CD4-positive, CD25-positive, alpha-beta regulatory T cell (primary cell): Measurements from ENCODE around the gene DAGLA. TPM values are rescaled to one million over a fixed set of nuclear protein-coding genes. Genes with fewer than 3 reads are reported as not detected.

ENCODE experiments used
- ATAC-seq, 2 donors: fragments of 150-1000 bp; cut with Tn5 transposase; one replicate each; pipeline ENCODE4 v1.10.0; 2021; ENCODE audit warnings: low read depth in 2 of 2, moderate number of reproducible peaks in 2 of 2, moderate library complexity in 1 of 2
- DNase-seq, 3 donors: peaks; one replicate each; pipeline versions ENCODE4 v3.0.0 to v3.0.0-alpha.2; 2012 to 2022; ENCODE audit warnings: mixed read lengths in 1 of 3
- H3K27ac ChIP-seq: one replicate; pipeline ENCODE4 v1.7.0; 2013; ENCODE audit warnings: mild to moderate bottlenecking, low read length; ENCODE audit not compliant: insufficient read depth, poor library complexity, severe bottlenecking
- H3K27me3 ChIP-seq: one replicate; pipeline ENCODE4 v1.7.0; 2013; ENCODE audit warnings: low read length; ENCODE audit not compliant: control insufficient read depth, insufficient read depth
- H3K36me3 ChIP-seq: one replicate; pipeline ENCODE4 v1.7.0; 2013; ENCODE audit warnings: mild to moderate bottlenecking, low read length, moderate library complexity; ENCODE audit not compliant: control insufficient read depth, insufficient read depth
- H3K4me1 ChIP-seq: 2 replicates; pipeline ENCODE4 v1.7.0; 2013; ENCODE audit warnings: mild to moderate bottlenecking, low read length; ENCODE audit not compliant: insufficient read depth, control insufficient read depth, poor library complexity, severe bottlenecking
- H3K4me3 ChIP-seq: one replicate; pipeline ENCODE4 v1.7.0; 2013; ENCODE audit warnings: low read depth, mild to moderate bottlenecking, low read length, moderate library complexity
- H3K9me3 ChIP-seq, 2 experiments: 1 replicate in 1 of 2; 2 replicates in 1 of 2; pipeline ENCODE4 v1.7.0; 2013; ENCODE audit warnings: low read length in 2 of 2, mild to moderate bottlenecking in 1 of 2, moderate library complexity in 1 of 2; ENCODE audit not compliant: control insufficient read depth in 2 of 2
- H3K27ac Mint-ChIP-seq, 3 donors: one replicate each; pipeline ENCODE4 v1.8.0; 2020 to 2022; ENCODE audit warnings: mild to moderate bottlenecking in 3 of 3, mixed read lengths in 3 of 3, moderate library complexity in 2 of 3
- H3K27me3 Mint-ChIP-seq: one replicate; pipeline ENCODE4 v1.8.0; 2022; ENCODE audit warnings: mild to moderate bottlenecking, mixed read lengths
- H3K36me3 Mint-ChIP-seq: one replicate; pipeline ENCODE4 v1.8.0; 2020; ENCODE audit warnings: mixed read lengths
- H3K4me1 Mint-ChIP-seq, 4 donors: one replicate each; pipeline ENCODE4 v1.8.0; 2020 to 2022; ENCODE audit warnings: mixed read lengths in 4 of 4, mild to moderate bottlenecking in 1 of 4
- H3K4me3 Mint-ChIP-seq, 4 donors: one replicate each; pipeline ENCODE4 v1.8.0; 2020 to 2022; ENCODE audit warnings: mild to moderate bottlenecking in 4 of 4, mixed read lengths in 4 of 4, moderate library complexity in 3 of 4
- H3K9me3 Mint-ChIP-seq, 7 donors: one replicate each; pipeline ENCODE4 v1.8.0; 2020 to 2022; ENCODE audit warnings: mixed read lengths in 7 of 7, mild to moderate bottlenecking in 3 of 7, moderate library complexity in 2 of 7
- polyA plus RNA-seq, 4 donors: library from polyadenylated mRNA; unstranded; fragments of 300-500 nt; fragmentation: Illumina TruSeq; gene quantifications; one replicate each; pipeline ENCODE4 v1.2.3, GENCODE V29; 2021
- total RNA-seq: library from RNA; stranded (reverse); gene quantifications from one replicate; pipeline ENCODE4 v1.2.3, GENCODE V29; 2022

Gene DAGLA
- total and polyA plus RNA-seq, 5 donors from 2014 or later: 0.08 to 0.94 (median 0.10) TPM; not detected in 2

DNA sequence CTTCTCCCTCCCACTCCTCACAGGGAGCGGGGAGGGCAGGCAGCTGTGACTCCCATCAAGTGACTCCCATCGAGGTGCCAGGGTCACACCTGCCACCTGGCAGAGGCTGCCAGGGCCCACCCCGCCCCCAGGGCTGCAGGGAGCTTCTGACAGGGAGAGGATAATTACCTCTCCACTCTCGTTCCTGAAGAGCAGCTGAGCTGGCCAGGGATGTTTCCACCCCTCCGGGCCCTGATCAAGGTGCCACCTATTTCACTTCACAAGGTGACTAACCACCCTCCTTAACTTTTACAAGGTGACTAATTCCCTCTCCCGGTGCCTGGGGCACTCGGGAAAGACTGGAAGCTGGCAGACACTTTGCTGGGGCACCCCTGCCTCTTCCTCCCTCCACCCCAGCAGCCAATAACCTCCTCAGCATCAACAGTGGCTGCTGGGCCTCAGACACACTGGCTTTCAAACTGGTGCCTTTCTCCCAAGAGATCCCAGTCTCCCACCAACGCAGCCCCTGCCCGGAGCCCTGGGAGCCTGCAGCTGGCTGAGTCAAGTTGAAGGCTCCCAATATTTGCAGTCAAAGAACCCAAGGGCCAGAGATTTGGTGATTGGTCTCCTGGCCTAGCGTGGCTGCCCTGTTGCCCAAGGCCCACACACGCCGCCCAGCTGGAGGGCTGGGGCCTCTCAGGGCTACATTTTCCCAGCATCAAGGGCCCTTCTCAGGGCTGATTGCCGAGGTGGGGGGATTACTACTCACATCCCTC is 50.2 kb downstream of the DAGLA start:
- Mint-ChIP-seq H3K27me3 (no peaks in the 10 kb centered on the region), H3K4me3 (no peak overlapping the region), H3K4me1 (peaks cover 0 to 5% (median 2%) of the 10 kb centered on the region in 4 donors), H3K36me3 (no peaks in the 10 kb centered on the region), H3K27ac (peak overlapping the region in 1 of 3 donors; percentile 80), H3K9me3 (no peaks in the 10 kb centered on the region)
- no peaks in the 10 kb centered on the region for H3K4me1 ChIP-seq
- H3K27ac ChIP-seq: no peak overlapping the region
- no peaks in the 10 kb centered on the region for H3K27me3 ChIP-seq
- no peak for ATAC-seq
- H3K9me3 ChIP-seq: no peaks in the 10 kb centered on the region
- no peak overlapping the region for H3K4me3 ChIP-seq
- H3K36me3 ChIP-seq: no peaks in the 10 kb centered on the region
- no peak for DNase-seq

- no peaks in the 10 kb centered on the region for H3K9me3 ChIP-seq
- Mint-ChIP-seq H3K4me1 (peaks cover 0 to 5% (median 2%) of the 10 kb centered on the region in 4 donors), H3K9me3 (no peaks in the 10 kb centered on the region), H3K4me3 (no peak overlapping the region), H3K27me3 (no peaks in the 10 kb centered on the region), H3K36me3 (no peaks in the 10 kb centered on the region), H3K27ac (no peak overlapping the region)
- no peak overlapping the region for H3K27ac ChIP-seq
- DNase-seq (no peak), ATAC-seq (no peak)
- no peaks in the 10 kb centered on the region for H3K27me3 ChIP-seq
- H3K4me3 ChIP-seq: no peak overlapping the region
- no peaks in the 10 kb centered on the region for H3K36me3 ChIP-seq
- H3K4me1 ChIP-seq: no peaks in the 10 kb centered on the region
Measured at GRCh38 chr11:61731211-61731951, 51.2 kb downstream of the DAGLA start.

DNA sequence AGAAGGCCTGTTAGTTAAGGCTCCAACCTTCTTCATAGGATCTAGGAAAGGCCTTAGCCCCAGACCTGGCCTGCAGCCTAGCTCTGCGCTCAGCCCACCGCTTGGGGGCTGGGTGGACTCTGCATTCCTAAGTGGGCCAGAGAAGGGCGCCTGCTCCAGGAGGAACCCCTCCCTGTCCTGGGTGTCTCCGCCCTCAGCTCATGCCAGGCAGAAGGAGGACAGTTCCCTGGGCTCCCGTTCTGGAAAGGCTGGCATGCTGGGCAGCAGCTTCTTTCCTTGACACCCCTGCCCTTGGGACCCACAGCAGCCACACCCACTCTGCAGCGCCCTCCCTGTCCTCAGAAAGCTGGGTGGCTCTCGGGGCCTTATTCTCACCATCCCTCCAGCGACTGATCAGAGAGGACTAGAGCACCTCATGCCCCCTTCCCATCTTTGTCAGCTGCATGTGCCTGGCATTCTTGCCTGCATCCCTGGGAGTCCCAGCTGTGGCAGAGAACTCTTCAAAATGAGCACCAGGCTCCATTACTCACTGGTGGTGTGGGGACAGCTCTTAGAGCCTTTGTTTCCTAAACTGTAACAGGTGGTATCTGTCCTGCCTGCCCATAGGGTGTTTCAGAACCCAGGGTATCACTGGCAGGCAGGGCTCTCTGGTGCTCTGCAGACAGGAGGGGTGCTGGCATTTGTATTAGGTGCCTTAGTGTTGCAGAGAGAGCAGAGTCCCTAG is 51.9 kb downstream of the DAGLA start:
- Histone ChIP-seq H3K9me3 (no peaks in the 10 kb centered on the region), H3K4me1 (no peaks in the 10 kb centered on the region), H3K4me3 (no peak overlapping the region), H3K27me3 (no peaks in the 10 kb centered on the region), H3K27ac (no peak overlapping the region), H3K36me3 (no peaks in the 10 kb centered on the region)
- ATAC-seq (no peak), DNase-seq (no peak)
- peaks cover 0 to 5% (median 2%) of the 10 kb centered on the region in 4 donors for H3K4me1 Mint-ChIP-seq
- H3K4me3 Mint-ChIP-seq: no peak overlapping the region
- H3K27ac Mint-ChIP-seq: no peak overlapping the region
- peaks cover 0 to 2% (median 0%) of the 10 kb centered on the region in 7 donors for H3K9me3 Mint-ChIP-seq
- H3K36me3 Mint-ChIP-seq: no peaks in the 10 kb centered on the region
- no peaks in the 10 kb centered on the region for H3K27me3 Mint-ChIP-seq

GRCh38 chr11:61732705-61733104 is 52.5 kb downstream of the DAGLA start:
- no peak overlapping the region for H3K4me3 ChIP-seq
- peaks cover 0 to 5% (median 2%) of the 10 kb centered on the region in 4 donors for H3K4me1 Mint-ChIP-seq
- H3K27me3 ChIP-seq: no peaks in the 10 kb centered on the region
- H3K27ac ChIP-seq: no peak overlapping the region
- DNase-seq (no peak), ATAC-seq (no peak)
- no peaks in the 10 kb centered on the region for H3K36me3 ChIP-seq
- H3K9me3 ChIP-seq: no peaks in the 10 kb centered on the region
- no peaks in the 10 kb centered on the region for H3K4me1 ChIP-seq
- no peaks in the 10 kb centered on the region for H3K36me3 Mint-ChIP-seq
- H3K27me3 Mint-ChIP-seq: no peaks in the 10 kb centered on the region
- H3K9me3 Mint-ChIP-seq: peaks cover 0 to 2% (median 0%) of the 10 kb centered on the region in 7 donors
- H3K4me3 Mint-ChIP-seq: no peak overlapping the region
- no peak overlapping the region for H3K27ac Mint-ChIP-seq

- Mint-ChIP-seq H3K36me3 (no peaks in the 10 kb centered on the region), H3K4me3 (no peak overlapping the region), H3K27ac (peak overlapping the region in 1 of 3 donors; percentile 82), H3K4me1 (peaks cover 0 to 5% (median 2%) of the 10 kb centered on the region in 4 donors), H3K9me3 (peaks cover 0 to 2% (median 0%) of the 10 kb centered on the region in 7 donors), H3K27me3 (no peaks in the 10 kb centered on the region)
- no peaks in the 10 kb centered on the region for H3K9me3 ChIP-seq
- H3K36me3 ChIP-seq: no peaks in the 10 kb centered on the region
- H3K27ac ChIP-seq: no peak overlapping the region
- no peak overlapping the region for H3K4me3 ChIP-seq
- H3K27me3 ChIP-seq: no peaks in the 10 kb centered on the region
- DNase-seq (peak; percentile 67 to 84 (median 79)), ATAC-seq (peak; percentile 93 to 95)
- H3K4me1 ChIP-seq: no peaks in the 10 kb centered on the region
Measured at GRCh38 chr11:61733120-61733978, 53.2 kb downstream of the DAGLA start.

DNA sequence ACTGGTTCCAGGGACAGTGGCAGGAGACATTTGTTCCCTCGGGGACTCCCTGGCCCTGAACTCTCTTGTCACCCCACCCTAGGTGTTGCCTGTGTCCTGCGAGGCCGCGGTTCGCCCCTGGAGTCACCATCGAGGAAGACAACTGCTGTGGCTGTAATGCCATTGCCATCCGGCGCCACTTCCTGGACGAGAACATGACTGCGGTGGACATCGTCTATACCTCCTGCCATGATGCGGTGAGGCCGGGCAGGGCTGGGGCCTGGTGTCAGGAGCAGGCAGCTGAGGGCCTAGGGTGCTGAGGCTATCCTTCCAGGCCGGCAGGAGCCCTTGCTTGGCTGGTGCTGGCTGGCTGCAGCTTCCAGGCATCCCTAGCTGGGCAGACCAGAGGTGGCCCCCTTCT is 54.6 kb downstream of the DAGLA start:
- Mint-ChIP-seq H3K27ac (no peak overlapping the region), H3K9me3 (peaks cover 0 to 2% (median 0%) of the 10 kb centered on the region in 7 donors), H3K36me3 (no peaks in the 10 kb centered on the region), H3K4me3 (no peak overlapping the region), H3K27me3 (no peaks in the 10 kb centered on the region), H3K4me1 (peaks cover 0 to 5% (median 2%) of the 10 kb centered on the region in 4 donors)
- Histone ChIP-seq H3K36me3 (no peaks in the 10 kb centered on the region), H3K4me3 (no peak overlapping the region), H3K4me1 (no peaks in the 10 kb centered on the region), H3K27me3 (no peaks in the 10 kb centered on the region), H3K27ac (no peak overlapping the region), H3K9me3 (no peaks in the 10 kb centered on the region)
- no peak for ATAC-seq
- no peak for DNase-seq

GRCh38 chr11:61735391-61735790 is 55.2 kb downstream of the DAGLA start:
- no peaks in the 10 kb centered on the region for H3K36me3 Mint-ChIP-seq
- peaks cover 0 to 5% (median 2%) of the 10 kb centered on the region in 4 donors for H3K4me1 Mint-ChIP-seq
- peaks cover 0 to 2% (median 0%) of the 10 kb centered on the region in 7 donors for H3K9me3 Mint-ChIP-seq
- no peak overlapping the region for H3K27ac Mint-ChIP-seq
- ATAC-seq (no peak), DNase-seq (no peak)
- Histone ChIP-seq H3K4me1 (no peaks in the 10 kb centered on the region), H3K4me3 (no peak overlapping the region), H3K27me3 (no peaks in the 10 kb centered on the region), H3K27ac (no peak overlapping the region), H3K9me3 (no peaks in the 10 kb centered on the region), H3K36me3 (no peaks in the 10 kb centered on the region)
- no peak overlapping the region for H3K4me3 Mint-ChIP-seq
- no peaks in the 10 kb centered on the region for H3K27me3 Mint-ChIP-seq
